ENCODE measurements around the gene SLC4A1AP. TPM values are rescaled to one million over a fixed set of nuclear protein-coding genes. Genes with fewer than 3 reads are reported as not detected.

Gene SLC4A1AP
- total and polyA plus RNA-seq, 2 donors from 2014 or later, result 19.1 to 20.9 TPM

- Histone ChIP-seq H3K9me3 (ENCODE audit: control insufficient read depth in 2 of 3, insufficient read depth in 1 of 3, low read length in 3 of 3) (no peaks in the 10 kb centered on the region), H3K4me1 (ENCODE audit: control insufficient read depth in 2 of 3, insufficient read depth in 2 of 3, low read depth in 1 of 3, low read length in 3 of 3) (peaks cover 0 to 23% (median 17%) of the 10 kb centered on the region in 3 donors), H3K9ac (ENCODE audit: low read length in 3 of 3) (no peak overlapping the region), H3K36me3 (ENCODE audit: control insufficient read depth in 2 of 3, insufficient read depth in 3 of 3, low read length in 3 of 3) (no peaks in the 10 kb centered on the region), H3K27ac (ENCODE audit: low read depth in 2 of 2, low read length in 2 of 2) (peak overlapping the region; percentile 45 to 79), H3K27me3 (ENCODE audit: control insufficient read depth, insufficient read depth, low read length) (no peaks in the 10 kb centered on the region), H3K4me3 (ENCODE audit: low read length in 3 of 3) (no peak overlapping the region)
- TF ChIP-seq CTCF (IDR thresholded peaks at IDR 0.05; ENCODE audit: borderline replicate concordance, extremely low read depth, insufficient read depth), result no peak
- intact Hi-C loops (cut with DNase I), result no loop called here
- no peak for FAIRE-seq
- DNase-seq, result no peak
Observed at GRCh38 chr2:27736890-27737204, 73.2 kb downstream of the SLC4A1AP start.

- Histone ChIP-seq H3K27ac (ENCODE audit: low read depth in 2 of 2, low read length in 2 of 2) (peak overlapping the region; percentile 65 to 79), H3K9ac (ENCODE audit: low read length in 3 of 3) (no peak overlapping the region), H3K9me3 (ENCODE audit: control insufficient read depth in 2 of 3, insufficient read depth in 1 of 3, low read length in 3 of 3) (no peaks in the 10 kb centered on the region), H3K4me1 (ENCODE audit: control insufficient read depth in 2 of 3, insufficient read depth in 2 of 3, low read depth in 1 of 3, low read length in 3 of 3) (peaks cover 0 to 23% (median 17%) of the 10 kb centered on the region in 3 donors), H3K4me3 (ENCODE audit: low read length in 3 of 3) (no peak overlapping the region), H3K36me3 (ENCODE audit: control insufficient read depth in 2 of 3, insufficient read depth in 3 of 3, low read length in 3 of 3) (no peaks in the 10 kb centered on the region), H3K27me3 (ENCODE audit: control insufficient read depth, insufficient read depth, low read length) (no peaks in the 10 kb centered on the region)
- TF ChIP-seq CTCF (IDR thresholded peaks at IDR 0.05; ENCODE audit: borderline replicate concordance, extremely low read depth, insufficient read depth), result no peak
- peak in 1 of 5 donors; percentile 31 for DNase-seq
- intact Hi-C loops (cut with DNase I), result no loop called here
- no peak for FAIRE-seq
Observed at GRCh38 chr2:27737676-27738348, 74.1 kb downstream of the SLC4A1AP start.

GRCh38 chr2:27738349-27739057, 74.8 kb downstream of the SLC4A1AP start:
- no peak for TF ChIP-seq CTCF (IDR thresholded peaks at IDR 0.05; ENCODE audit: borderline replicate concordance, extremely low read depth, insufficient read depth)
- no peaks in the 10 kb centered on the region for H3K27me3 ChIP-seq (ENCODE audit: control insufficient read depth, insufficient read depth, low read length)
- H3K4me3 ChIP-seq (ENCODE audit: low read length in 3 of 3), result no peak overlapping the region
- peak overlapping the region; percentile 16 to 65 for H3K27ac ChIP-seq (ENCODE audit: low read depth in 2 of 2, low read length in 2 of 2)
- no peaks in the 10 kb centered on the region for H3K9me3 ChIP-seq (ENCODE audit: control insufficient read depth in 2 of 3, insufficient read depth in 1 of 3, low read length in 3 of 3)
- no peak for FAIRE-seq
- no peaks in the 10 kb centered on the region for H3K36me3 ChIP-seq (ENCODE audit: control insufficient read depth in 2 of 3, insufficient read depth in 3 of 3, low read length in 3 of 3)
- no peak for DNase-seq
- H3K4me1 ChIP-seq (ENCODE audit: control insufficient read depth in 2 of 3, insufficient read depth in 2 of 3, low read depth in 1 of 3, low read length in 3 of 3), result peaks cover 0 to 23% (median 17%) of the 10 kb centered on the region in 3 donors
- intact Hi-C loops (cut with DNase I), result no loop called here
- no peak overlapping the region for H3K9ac ChIP-seq (ENCODE audit: low read length in 3 of 3)
